Panc1 (cell line): ENCODE data around the gene SLC4A2. TPM values are rescaled to one million over a fixed set of nuclear protein-coding genes. Genes with fewer than 3 reads are reported as not detected.
A peak's percentile ranks its signal among the peaks of the same experiment; 100 is the strongest.
"Not testable (repeated sequence)": the region's sequence is repeated elsewhere in the genome, so short reads cannot be mapped to it uniquely, and the experiment has no call there.

ENCODE experiments used
- ATAC-seq: fragments of 200-7000 bp; cut with Tn5 transposase; 2 replicates; pipeline ENCODE4 v1.9.1; 2020; ENCODE audit warnings: mild to moderate bottlenecking, moderate library complexity
- BruUV-seq: library from RNA; stranded (reverse); fragments of 400-500 nt; replicated peaks from 2 replicates; lab custom pipeline; 2021; lab: Mats Ljungman, UMichigan
- CTCF ChIA-PET: fragments of 300-600 bp; sonication (Branson Sonifier 250); formaldehyde crosslinking; loops from one replicate; lab custom pipeline; 2022; ENCODE audit warnings: antibody characterized with exemption; lab: Charles Lee
- POLR2A ChIA-PET: fragments of 300-600 bp; sonication (Branson Sonifier 250); formaldehyde crosslinking; loops from one replicate; lab custom pipeline; 2022; ENCODE audit warnings: antibody characterized with exemption; lab: Charles Lee
- DNase-seq: peaks from one replicate; pipeline ENCODE4 v3.0.0-alpha.2; 2010; ENCODE audit warnings: low read depth, low spot score
- H3K27ac ChIP-seq: 2 replicates; pipeline ENCODE4 v1.5.1; 2011; ENCODE audit warnings: mild to moderate bottlenecking, low read length, inconsistent platforms
- H3K27me3 ChIP-seq: fragments of 200-500 bp; sonication (Bioruptor generic); 2 replicates; pipeline ENCODE4 v1.6.0; 2014; ENCODE audit warnings: low read length, inconsistent platforms; ENCODE audit not compliant: control insufficient read depth, insufficient read depth
- H3K36me3 ChIP-seq: fragments of 200-500 bp; sonication (Bioruptor generic); 2 replicates; pipeline ENCODE4 v1.5.1; 2014; ENCODE audit warnings: inconsistent platforms, mild to moderate bottlenecking, low read length, moderate library complexity; ENCODE audit not compliant: control insufficient read depth, insufficient read depth
- H3K4me1 ChIP-seq: 2 replicates; pipeline ENCODE4 v1.5.1; 2011; ENCODE audit warnings: inconsistent platforms, mild to moderate bottlenecking, low read length, moderate library complexity; ENCODE audit not compliant: control insufficient read depth, insufficient read depth
- H3K4me3 ChIP-seq, 2 experiments: 2 replicates each; pipeline ENCODE4 v1.5.1; 2011 to 2012; ENCODE audit warnings: low read depth in 2 of 2, low read length in 2 of 2, mild to moderate bottlenecking in 2 of 2, inconsistent platforms in 1 of 2, moderate library complexity in 1 of 2
- H3K9me3 ChIP-seq: fragments of 200-500 bp; sonication (Bioruptor generic); 2 replicates; pipeline ENCODE4 v1.5.1; 2014; ENCODE audit warnings: low read depth, mild to moderate bottlenecking, inconsistent platforms, low read length, moderate library complexity; ENCODE audit not compliant: control insufficient read depth, insufficient read depth
- POLR2AphosphoS5 ChIP-seq: IDR thresholded peaks from 2 replicates; pipeline ENCODE4 v1.6.1; 2012; ENCODE audit warnings: mild to moderate bottlenecking, low read depth, low read length, moderate library complexity
- SIN3A ChIP-seq: IDR thresholded peaks from 2 replicates; pipeline ENCODE4 v1.6.1; 2012; ENCODE audit warnings: low read depth, mild to moderate bottlenecking, low read length, moderate library complexity, borderline replicate concordance; ENCODE audit not compliant: insufficient read depth
- TCF7L2 ChIP-seq: IDR thresholded peaks from 2 replicates; pipeline ENCODE4 v1.6.1; 2011; ENCODE audit warnings: mild to moderate bottlenecking, low read depth, low read length, inconsistent platforms
- in situ Hi-C: cut with HindIII; loops from 2 replicates; pipeline ENCODE4 v1.10.0; 2016; ENCODE audit warnings: low sequenced_read_pairs, low pct_unique_long_range_greater_than_20kb
- intact Hi-C: fragments of 100-400 bp; cut with micrococcal nuclease; formaldehyde crosslinking; loops from one replicate; pipeline ENCODE4 v1.10.0; 2022; ENCODE audit not compliant: unreplicated experiment
- total RNA-seq: library from RNA; stranded (reverse); gene quantifications from one replicate; pipeline ENCODE4 v1.2.1, GENCODE V29; 2021; ENCODE audit not compliant: unreplicated experiment
- TF ChIP-seq, protein P1 (sequence below): fragments of 450-650 bp; IDR thresholded peaks from 2 replicates; pipeline ENCODE4 v1.5.1; 2017; ENCODE audit warnings: mild to moderate bottlenecking
- TF ChIP-seq, protein P2 (sequence below), 2 experiments: IDR thresholded peaks; 2 replicates each; pipeline ENCODE4 v1.6.1; 2011 to 2012; ENCODE audit warnings: low read depth in 2 of 2, control low read depth in 1 of 2, low read length in 1 of 2, mild to moderate bottlenecking in 1 of 2, moderate library complexity in 1 of 2; ENCODE audit not compliant: insufficient read depth in 1 of 2

The SLC4A2 gene
- total RNA-seq, 1 experiment from 2014 or later = 580 TPM

- ATAC-seq = peak; percentile 26
- intact Hi-C loops (no loop called here), in situ Hi-C loops (no loop called here)
- POLR2A ChIA-PET = interaction anchor here (1.0 kb wide), 1 partner anchor 12 kb away, joined by 3 read pairs; the partner anchor contains the start of gene ABCB8
- peaks cover 15% of the 10 kb centered on the region for H3K4me1 ChIP-seq
- no peaks in the 10 kb centered on the region for H3K9me3 ChIP-seq
- H3K4me3 ChIP-seq = no peak overlapping the region
- no peak for DNase-seq
- CTCF ChIA-PET = no interaction called here
- TF ChIP-seq, protein P1, sequence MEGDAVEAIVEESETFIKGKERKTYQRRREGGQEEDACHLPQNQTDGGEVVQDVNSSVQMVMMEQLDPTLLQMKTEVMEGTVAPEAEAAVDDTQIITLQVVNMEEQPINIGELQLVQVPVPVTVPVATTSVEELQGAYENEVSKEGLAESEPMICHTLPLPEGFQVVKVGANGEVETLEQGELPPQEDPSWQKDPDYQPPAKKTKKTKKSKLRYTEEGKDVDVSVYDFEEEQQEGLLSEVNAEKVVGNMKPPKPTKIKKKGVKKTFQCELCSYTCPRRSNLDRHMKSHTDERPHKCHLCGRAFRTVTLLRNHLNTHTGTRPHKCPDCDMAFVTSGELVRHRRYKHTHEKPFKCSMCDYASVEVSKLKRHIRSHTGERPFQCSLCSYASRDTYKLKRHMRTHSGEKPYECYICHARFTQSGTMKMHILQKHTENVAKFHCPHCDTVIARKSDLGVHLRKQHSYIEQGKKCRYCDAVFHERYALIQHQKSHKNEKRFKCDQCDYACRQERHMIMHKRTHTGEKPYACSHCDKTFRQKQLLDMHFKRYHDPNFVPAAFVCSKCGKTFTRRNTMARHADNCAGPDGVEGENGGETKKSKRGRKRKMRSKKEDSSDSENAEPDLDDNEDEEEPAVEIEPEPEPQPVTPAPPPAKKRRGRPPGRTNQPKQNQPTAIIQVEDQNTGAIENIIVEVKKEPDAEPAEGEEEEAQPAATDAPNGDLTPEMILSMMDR = no peak
- TF ChIP-seq, protein P2, sequence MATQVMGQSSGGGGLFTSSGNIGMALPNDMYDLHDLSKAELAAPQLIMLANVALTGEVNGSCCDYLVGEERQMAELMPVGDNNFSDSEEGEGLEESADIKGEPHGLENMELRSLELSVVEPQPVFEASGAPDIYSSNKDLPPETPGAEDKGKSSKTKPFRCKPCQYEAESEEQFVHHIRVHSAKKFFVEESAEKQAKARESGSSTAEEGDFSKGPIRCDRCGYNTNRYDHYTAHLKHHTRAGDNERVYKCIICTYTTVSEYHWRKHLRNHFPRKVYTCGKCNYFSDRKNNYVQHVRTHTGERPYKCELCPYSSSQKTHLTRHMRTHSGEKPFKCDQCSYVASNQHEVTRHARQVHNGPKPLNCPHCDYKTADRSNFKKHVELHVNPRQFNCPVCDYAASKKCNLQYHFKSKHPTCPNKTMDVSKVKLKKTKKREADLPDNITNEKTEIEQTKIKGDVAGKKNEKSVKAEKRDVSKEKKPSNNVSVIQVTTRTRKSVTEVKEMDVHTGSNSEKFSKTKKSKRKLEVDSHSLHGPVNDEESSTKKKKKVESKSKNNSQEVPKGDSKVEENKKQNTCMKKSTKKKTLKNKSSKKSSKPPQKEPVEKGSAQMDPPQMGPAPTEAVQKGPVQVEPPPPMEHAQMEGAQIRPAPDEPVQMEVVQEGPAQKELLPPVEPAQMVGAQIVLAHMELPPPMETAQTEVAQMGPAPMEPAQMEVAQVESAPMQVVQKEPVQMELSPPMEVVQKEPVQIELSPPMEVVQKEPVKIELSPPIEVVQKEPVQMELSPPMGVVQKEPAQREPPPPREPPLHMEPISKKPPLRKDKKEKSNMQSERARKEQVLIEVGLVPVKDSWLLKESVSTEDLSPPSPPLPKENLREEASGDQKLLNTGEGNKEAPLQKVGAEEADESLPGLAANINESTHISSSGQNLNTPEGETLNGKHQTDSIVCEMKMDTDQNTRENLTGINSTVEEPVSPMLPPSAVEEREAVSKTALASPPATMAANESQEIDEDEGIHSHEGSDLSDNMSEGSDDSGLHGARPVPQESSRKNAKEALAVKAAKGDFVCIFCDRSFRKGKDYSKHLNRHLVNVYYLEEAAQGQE (IDR thresholded peaks at IDR 0.05; ENCODE audit: insufficient read depth in 1 of 2, low read depth in 2 of 2, low read length in 1 of 2) = no peak
- no peak for TF ChIP-seq POLR2AphosphoS5
- no peak for TF ChIP-seq SIN3A
- TF ChIP-seq TCF7L2 = no peak
- H3K27ac ChIP-seq = no peak overlapping the region
- no TSS peak for BruUV-seq
- H3K36me3 ChIP-seq = no peaks in the 10 kb centered on the region
- H3K27me3 ChIP-seq = no peaks in the 10 kb centered on the region
These were observed 19.4 kb upstream of the SLC4A2 start for GRCh38 chr7:151039850-151040548.

- intact Hi-C loops (no loop called here), in situ Hi-C loops (no loop called here)
- DNase-seq (no peak), ATAC-seq (no peak)
- Histone ChIP-seq H3K27ac (no peak overlapping the region), H3K4me3 (no peak overlapping the region), H3K36me3 (no peaks in the 10 kb centered on the region), H3K4me1 (peaks cover 15% of the 10 kb centered on the region), H3K27me3 (no peaks in the 10 kb centered on the region), H3K9me3 (no peaks in the 10 kb centered on the region)
- no TSS peak for BruUV-seq
- ChIA-PET CTCF (no interaction called here), POLR2A (interaction anchor here (1.0 kb wide), 1 partner anchor 13 kb away, joined by 3 read pairs; the partner anchor contains the start of gene ABCB8)
- TF ChIP-seq SIN3A = no peak
- no peak for TF ChIP-seq POLR2AphosphoS5
- TF ChIP-seq, protein P2 (IDR thresholded peaks at IDR 0.05; ENCODE audit: insufficient read depth in 1 of 2, low read depth in 2 of 2, low read length in 1 of 2) = no peak
- no peak for TF ChIP-seq TCF7L2
- TF ChIP-seq, protein P1 = no peak
These were observed 18.6 kb upstream of the SLC4A2 start for GRCh38 chr7:151040616-151041375.

- in situ Hi-C loops, H3K4me3 ChIP-seq, POLR2A ChIA-PET, BruUV-seq, CTCF ChIA-PET, intact Hi-C loops, ATAC-seq, H3K27me3 ChIP-seq, DNase-seq, H3K9me3 ChIP-seq, H3K36me3 ChIP-seq, H3K27ac ChIP-seq: not testable (repeated sequence)
- H3K4me1 ChIP-seq = peaks cover 14% of the 10 kb centered on the region
These were observed 15.9 kb upstream of the SLC4A2 start for GRCh38 chr7:151043449-151043848.
